WTC11 (cell line): Measurements from ENCODE around the gene ZNF804B. TPM values are rescaled to one million over a fixed set of nuclear protein-coding genes. Genes with fewer than 3 reads are reported as not detected.

Experiments
- ATAC-seq: fragments of 200-7000 bp; cut with Tn5 transposase; 2 replicates; pipeline ENCODE4 v1.10.0; 2021; ENCODE audit warnings: mild to moderate bottlenecking, moderate library complexity
- CTCF ChIA-PET: fragments of 300-600 bp; sonication (Branson Sonifier 250); formaldehyde crosslinking; loops from one replicate; lab custom pipeline; 2021; ENCODE audit warnings: antibody characterized with exemption; lab: Charles Lee
- POLR2A ChIA-PET: fragments of 350-600 bp; sonication (Branson Sonifier 250); formaldehyde crosslinking; loops from one replicate; lab custom pipeline; 2021; ENCODE audit warnings: antibody characterized with exemption; lab: Charles Lee
- DNase-seq: peaks from one replicate; pipeline ENCODE4 v3.0.0; 2021; ENCODE audit warnings: low spot score
- H3K27ac Mint-ChIP-seq: 2 replicates; pipeline ENCODE4 v1.8.0; 2021; ENCODE audit warnings: mixed read lengths
- H3K27me3 Mint-ChIP-seq: 2 replicates; pipeline ENCODE4 v1.8.0; 2021; ENCODE audit warnings: low read depth, mild to moderate bottlenecking, moderate library complexity, mixed read lengths
- H3K36me3 Mint-ChIP-seq: 2 replicates; pipeline ENCODE4 v1.8.0; 2021; ENCODE audit warnings: mixed read lengths
- H3K4me1 Mint-ChIP-seq: 2 replicates; pipeline ENCODE4 v1.8.0; 2022; ENCODE audit warnings: mixed read lengths
- H3K4me3 Mint-ChIP-seq: 2 replicates; pipeline ENCODE4 v1.8.0; 2021; ENCODE audit warnings: mild to moderate bottlenecking, moderate library complexity, mixed read lengths
- H3K9me3 Mint-ChIP-seq: 2 replicates; pipeline ENCODE4 v1.8.0; 2021; ENCODE audit warnings: mixed read lengths
- ARID4B ChIP-seq: sonication (generic); formaldehyde crosslinking; IDR thresholded peaks from 2 replicates; pipeline ENCODE4 v1.8.0; 2023; ENCODE audit warnings: missing genetic modification reagents, mild to moderate bottlenecking, borderline replicate concordance
- CREM ChIP-seq: sonication (generic); formaldehyde crosslinking; IDR thresholded peaks from 2 replicates; pipeline ENCODE4 v1.8.1; 2022; ENCODE audit warnings: mild to moderate bottlenecking, missing genetic modification reagents, moderate library complexity
- ELF4 ChIP-seq: sonication (generic); formaldehyde crosslinking; IDR thresholded peaks from 2 replicates; pipeline ENCODE4 v1.8.1; 2022; ENCODE audit warnings: low read depth, mild to moderate bottlenecking, moderate library complexity, missing genetic modification reagents
- ETV6 ChIP-seq: sonication (generic); formaldehyde crosslinking; IDR thresholded peaks from 2 replicates; pipeline ENCODE4 v1.8.1; 2022; ENCODE audit warnings: mild to moderate bottlenecking, missing genetic modification reagents
- FOXK1 ChIP-seq: sonication (generic); formaldehyde crosslinking; IDR thresholded peaks from 2 replicates; pipeline ENCODE4 v1.8.0; 2022; ENCODE audit warnings: mild to moderate bottlenecking, moderate library complexity, missing genetic modification reagents
- FOXP1 ChIP-seq: sonication (generic); formaldehyde crosslinking; IDR thresholded peaks from 2 replicates; pipeline ENCODE4 v1.8.0; 2022; ENCODE audit warnings: missing genetic modification reagents, mild to moderate bottlenecking, moderate library complexity, borderline replicate concordance
- IRF1 ChIP-seq: sonication (generic); formaldehyde crosslinking; IDR thresholded peaks from 2 replicates; pipeline ENCODE4 v1.8.0; 2023; ENCODE audit warnings: missing genetic modification reagents
- IRF2 ChIP-seq: sonication (generic); formaldehyde crosslinking; IDR thresholded peaks from 2 replicates; pipeline ENCODE4 v1.8.0; 2022; ENCODE audit warnings: low read depth, missing genetic modification reagents, borderline replicate concordance
- NFYB ChIP-seq: sonication (generic); formaldehyde crosslinking; conservative IDR thresholded peaks from 2 replicates; pipeline ENCODE4 v1.8.0; 2022; ENCODE audit warnings: low read depth, missing genetic modification reagents
- NR3C1 ChIP-seq: sonication (generic); formaldehyde crosslinking; conservative IDR thresholded peaks from 2 replicates; pipeline ENCODE4 v1.8.1; 2023; ENCODE audit warnings: low read depth, mild to moderate bottlenecking, missing genetic modification reagents
- PRRX2 ChIP-seq: fragments of 250-450 bp; sonication (Bioruptor Pico); IDR thresholded peaks from 2 replicates; pipeline ENCODE4 v1.8.0; 2021; ENCODE audit warnings: mild to moderate bottlenecking
- RELA ChIP-seq: sonication (generic); formaldehyde crosslinking; IDR thresholded peaks from 2 replicates; pipeline ENCODE4 v1.8.1; 2022; ENCODE audit warnings: missing genetic modification reagents, mild to moderate bottlenecking, borderline replicate concordance
- SMAD3 ChIP-seq: sonication (generic); formaldehyde crosslinking; IDR thresholded peaks from 2 replicates; pipeline ENCODE4 v1.8.0; 2022; ENCODE audit warnings: missing genetic modification reagents, mild to moderate bottlenecking, borderline replicate concordance
- TCF7 ChIP-seq: sonication (generic); formaldehyde crosslinking; IDR thresholded peaks from 2 replicates; pipeline ENCODE4 v1.8.0; 2022; ENCODE audit warnings: mild to moderate bottlenecking, low read depth, missing genetic modification reagents, moderate library complexity
- ZNF423 ChIP-seq: fragments of 250-450 bp; sonication (Bioruptor Pico); IDR thresholded peaks from 2 replicates; pipeline ENCODE4 v2.1.2; 2022; ENCODE audit warnings: mild to moderate bottlenecking, moderate library complexity
- total RNA-seq: library from RNA; stranded (reverse); gene quantifications from 3 replicates; pipeline ENCODE4 v1.2.3, GENCODE V29; 2021
- TF ChIP-seq, protein P1 (sequence below): sonication (generic); formaldehyde crosslinking; IDR thresholded peaks from 2 replicates; pipeline ENCODE4 v1.8.0; 2022; ENCODE audit warnings: mild to moderate bottlenecking, missing genetic modification reagents
- TF ChIP-seq, protein P2 (sequence below): sonication (generic); formaldehyde crosslinking; IDR thresholded peaks from 2 replicates; pipeline ENCODE4 v1.8.1; 2023; ENCODE audit warnings: mild to moderate bottlenecking, missing genetic modification reagents, moderate library complexity
- TF ChIP-seq, protein P3 (sequence below): sonication (generic); formaldehyde crosslinking; conservative IDR thresholded peaks from 2 replicates; pipeline ENCODE4 v1.8.1; 2023; ENCODE audit warnings: mild to moderate bottlenecking, low read depth, missing genetic modification reagents, moderate library complexity
- TF ChIP-seq, protein P4 (sequence below): fragments of 200-600 bp; IDR thresholded peaks from 2 replicates; pipeline ENCODE4 v1.8.0; 2022; ENCODE audit warnings: antibody characterized with exemption

Gene ZNF804B
- total RNA-seq, 1 experiment from 2014 or later: 0.04 TPM

DNA sequence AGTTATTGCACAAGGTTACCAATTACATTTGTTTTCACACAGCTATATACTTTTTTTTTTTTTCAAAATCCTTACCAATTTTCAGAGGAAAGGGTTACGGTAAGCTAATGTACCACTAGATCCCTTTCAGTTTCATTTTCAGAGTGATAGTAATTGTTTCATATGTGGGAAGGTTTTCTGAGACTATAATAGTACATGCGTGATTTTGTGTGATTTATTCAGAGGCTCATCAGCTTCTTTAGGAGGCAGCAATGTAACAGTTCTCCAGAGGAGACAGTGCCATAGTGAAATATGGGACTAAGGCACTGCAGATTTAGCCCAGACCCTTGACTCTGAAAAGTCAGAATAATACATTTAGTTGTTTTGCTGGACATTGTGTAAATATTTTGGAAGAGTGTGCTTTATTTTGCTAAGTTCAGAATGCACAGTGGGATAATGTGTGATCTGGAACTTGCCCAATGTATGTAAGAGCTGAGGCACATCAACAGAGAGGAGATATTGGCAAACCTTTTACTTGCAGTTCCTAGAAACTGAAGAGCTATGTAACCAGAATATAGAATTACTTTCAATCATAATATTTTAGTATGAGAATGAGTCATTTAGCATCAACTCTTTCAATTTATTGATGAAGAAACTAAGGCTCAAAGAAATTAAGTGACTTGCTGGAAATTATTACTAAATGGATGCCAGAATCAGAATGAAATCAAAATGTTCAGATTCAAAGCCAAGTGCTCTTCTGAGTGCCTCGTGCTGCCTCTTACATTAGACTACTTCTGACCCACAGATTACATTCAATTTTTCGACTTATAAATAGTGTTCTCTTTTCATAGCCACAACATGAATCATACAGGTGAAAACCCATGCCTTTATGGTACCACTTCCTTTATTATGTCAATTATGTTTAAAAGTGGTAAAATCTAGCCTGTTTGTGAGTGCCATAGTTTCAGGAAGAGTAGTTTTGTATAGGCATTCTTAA lies 243.8 kb downstream of the ZNF804B start (continued):
- TF ChIP-seq, protein P1, sequence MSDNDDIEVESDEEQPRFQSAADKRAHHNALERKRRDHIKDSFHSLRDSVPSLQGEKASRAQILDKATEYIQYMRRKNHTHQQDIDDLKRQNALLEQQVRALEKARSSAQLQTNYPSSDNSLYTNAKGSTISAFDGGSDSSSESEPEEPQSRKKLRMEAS (CRISPR knock-in tag): no peak

DNA sequence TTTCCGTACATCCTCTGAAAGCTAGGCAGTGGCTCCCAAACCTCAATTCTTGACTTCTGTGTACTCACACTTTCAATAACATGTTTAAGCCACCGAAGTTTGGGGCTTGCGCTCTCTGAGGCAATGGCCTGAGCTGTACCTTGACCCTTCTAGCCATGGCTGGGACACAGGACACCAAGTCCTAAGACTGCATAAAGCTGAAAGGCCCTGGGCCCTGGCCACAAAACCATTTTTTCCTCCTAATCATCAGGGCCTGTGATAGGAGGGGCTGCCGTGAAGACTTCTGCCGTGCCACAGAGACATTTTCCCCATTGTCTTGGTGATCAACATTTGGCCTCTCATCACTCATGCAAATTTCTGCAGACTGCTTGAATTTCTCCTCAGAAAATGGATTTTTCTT lies 252.5 kb downstream of the ZNF804B start:
- H3K27ac Mint-ChIP-seq: no peak overlapping the region
- TF ChIP-seq IRF1 (CRISPR knock-in tag) (no peak), IRF2 (CRISPR knock-in tag) (no peak), ETV6 (no peak), FOXK1 (CRISPR knock-in tag) (no peak), SMAD3 (CRISPR knock-in tag) (no peak), PRRX2 (CRISPR knock-in tag) (no peak), RELA (CRISPR knock-in tag) (no peak), CREM (CRISPR knock-in tag) (no peak), ELF4 (CRISPR knock-in tag) (no peak), ARID4B (CRISPR knock-in tag) (no peak), FOXP1 (CRISPR knock-in tag) (no peak), ZNF423 (CRISPR knock-in tag) (no peak), TCF7 (no peak), NFYB (CRISPR knock-in tag) (no peak), NR3C1 (CRISPR knock-in tag) (no peak)
- TF ChIP-seq, protein P2, sequence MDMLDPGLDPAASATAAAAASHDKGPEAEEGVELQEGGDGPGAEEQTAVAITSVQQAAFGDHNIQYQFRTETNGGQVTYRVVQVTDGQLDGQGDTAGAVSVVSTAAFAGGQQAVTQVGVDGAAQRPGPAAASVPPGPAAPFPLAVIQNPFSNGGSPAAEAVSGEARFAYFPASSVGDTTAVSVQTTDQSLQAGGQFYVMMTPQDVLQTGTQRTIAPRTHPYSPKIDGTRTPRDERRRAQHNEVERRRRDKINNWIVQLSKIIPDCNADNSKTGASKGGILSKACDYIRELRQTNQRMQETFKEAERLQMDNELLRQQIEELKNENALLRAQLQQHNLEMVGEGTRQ (CRISPR knock-in tag): no peak
- TF ChIP-seq, protein P3, sequence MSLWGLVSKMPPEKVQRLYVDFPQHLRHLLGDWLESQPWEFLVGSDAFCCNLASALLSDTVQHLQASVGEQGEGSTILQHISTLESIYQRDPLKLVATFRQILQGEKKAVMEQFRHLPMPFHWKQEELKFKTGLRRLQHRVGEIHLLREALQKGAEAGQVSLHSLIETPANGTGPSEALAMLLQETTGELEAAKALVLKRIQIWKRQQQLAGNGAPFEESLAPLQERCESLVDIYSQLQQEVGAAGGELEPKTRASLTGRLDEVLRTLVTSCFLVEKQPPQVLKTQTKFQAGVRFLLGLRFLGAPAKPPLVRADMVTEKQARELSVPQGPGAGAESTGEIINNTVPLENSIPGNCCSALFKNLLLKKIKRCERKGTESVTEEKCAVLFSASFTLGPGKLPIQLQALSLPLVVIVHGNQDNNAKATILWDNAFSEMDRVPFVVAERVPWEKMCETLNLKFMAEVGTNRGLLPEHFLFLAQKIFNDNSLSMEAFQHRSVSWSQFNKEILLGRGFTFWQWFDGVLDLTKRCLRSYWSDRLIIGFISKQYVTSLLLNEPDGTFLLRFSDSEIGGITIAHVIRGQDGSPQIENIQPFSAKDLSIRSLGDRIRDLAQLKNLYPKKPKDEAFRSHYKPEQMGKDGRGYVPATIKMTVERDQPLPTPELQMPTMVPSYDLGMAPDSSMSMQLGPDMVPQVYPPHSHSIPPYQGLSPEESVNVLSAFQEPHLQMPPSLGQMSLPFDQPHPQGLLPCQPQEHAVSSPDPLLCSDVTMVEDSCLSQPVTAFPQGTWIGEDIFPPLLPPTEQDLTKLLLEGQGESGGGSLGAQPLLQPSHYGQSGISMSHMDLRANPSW (CRISPR knock-in tag): no peak
- TF ChIP-seq, protein P4, sequence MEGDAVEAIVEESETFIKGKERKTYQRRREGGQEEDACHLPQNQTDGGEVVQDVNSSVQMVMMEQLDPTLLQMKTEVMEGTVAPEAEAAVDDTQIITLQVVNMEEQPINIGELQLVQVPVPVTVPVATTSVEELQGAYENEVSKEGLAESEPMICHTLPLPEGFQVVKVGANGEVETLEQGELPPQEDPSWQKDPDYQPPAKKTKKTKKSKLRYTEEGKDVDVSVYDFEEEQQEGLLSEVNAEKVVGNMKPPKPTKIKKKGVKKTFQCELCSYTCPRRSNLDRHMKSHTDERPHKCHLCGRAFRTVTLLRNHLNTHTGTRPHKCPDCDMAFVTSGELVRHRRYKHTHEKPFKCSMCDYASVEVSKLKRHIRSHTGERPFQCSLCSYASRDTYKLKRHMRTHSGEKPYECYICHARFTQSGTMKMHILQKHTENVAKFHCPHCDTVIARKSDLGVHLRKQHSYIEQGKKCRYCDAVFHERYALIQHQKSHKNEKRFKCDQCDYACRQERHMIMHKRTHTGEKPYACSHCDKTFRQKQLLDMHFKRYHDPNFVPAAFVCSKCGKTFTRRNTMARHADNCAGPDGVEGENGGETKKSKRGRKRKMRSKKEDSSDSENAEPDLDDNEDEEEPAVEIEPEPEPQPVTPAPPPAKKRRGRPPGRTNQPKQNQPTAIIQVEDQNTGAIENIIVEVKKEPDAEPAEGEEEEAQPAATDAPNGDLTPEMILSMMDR: no peak
- TF ChIP-seq, all 79 proteins: peak for 0
- Mint-ChIP-seq H3K36me3 (peaks cover 42% of the 10 kb centered on the region), H3K27me3 (peaks cover 3% of the 10 kb centered on the region; the same call in 1 of the 2 replicates), H3K4me3 (no peak overlapping the region), H3K4me1 (no peaks in the 10 kb centered on the region), H3K9me3 (peaks cover 57% of the 10 kb centered on the region)
- ATAC-seq (no peak), DNase-seq (no peak)
- POLR2A ChIA-PET: no interaction called here
- CTCF ChIA-PET: no interaction called here
